Choroid plexus epithelial cell (primary cell): ENCODE measurements around the gene PMVK.

Experiments used
- DNase-seq: peaks from one replicate; pipeline ENCODE4 v3.0.0-alpha.2; 2010; ENCODE audit warnings: low read depth
- H3K4me3 ChIP-seq: 2 replicates; pipeline ENCODE4 v1.5.1; 2011; ENCODE audit warnings: low read depth, mild to moderate bottlenecking, control low read depth, low read length, moderate library complexity
- CTCF ChIP-seq: conservative IDR thresholded peaks from 2 replicates; pipeline ENCODE4 v1.5.1; 2011; ENCODE audit warnings: low read depth, mild to moderate bottlenecking, control low read depth, inconsistent platforms, low read length, moderate library complexity

PMVK gene

DNA sequence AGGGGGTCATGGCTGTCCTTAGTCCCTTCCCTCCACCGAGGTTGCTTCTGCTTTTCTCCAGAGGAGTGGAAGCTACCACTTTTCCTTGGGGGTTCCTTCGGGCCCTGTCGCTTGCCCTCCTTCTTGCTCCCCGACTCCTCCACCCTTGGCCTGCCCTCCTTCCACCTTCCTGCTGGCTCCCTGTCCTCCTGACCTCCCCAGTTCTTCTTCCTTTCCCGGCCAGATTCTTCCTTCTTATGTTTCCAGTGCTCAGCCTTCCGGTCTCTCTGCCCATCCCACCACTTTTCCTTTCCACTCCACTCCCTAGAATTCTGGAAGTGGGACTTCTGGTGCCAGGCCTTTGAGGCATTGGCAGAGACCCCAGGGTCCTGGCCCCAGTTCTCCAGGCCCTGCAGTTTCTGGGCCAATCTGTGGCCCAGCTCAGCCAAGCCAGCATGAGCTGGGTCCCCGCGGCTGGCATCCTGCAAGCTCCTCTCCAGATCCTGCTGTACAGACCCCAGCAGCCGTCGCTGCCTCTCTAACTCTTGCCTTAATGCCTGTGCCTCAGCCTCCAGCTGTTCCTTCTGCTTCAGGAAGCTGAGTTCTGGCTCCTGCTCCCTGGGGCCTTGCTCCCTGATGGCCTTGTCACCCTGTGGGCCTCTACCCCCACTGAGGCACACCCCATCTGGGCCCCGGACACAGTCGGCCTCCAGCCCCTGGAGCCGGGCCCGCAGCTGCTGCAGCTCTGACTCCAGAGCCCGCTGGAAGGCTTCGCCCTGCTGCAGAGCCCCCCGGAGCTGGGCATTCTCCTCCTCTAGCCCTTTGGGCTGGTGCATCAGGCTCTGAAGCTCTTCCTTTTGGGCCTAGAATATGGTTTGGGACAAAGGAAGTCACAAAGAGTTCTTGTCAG is 9.7 kb upstream of the PMVK start:
- no peak for TF ChIP-seq CTCF
- no peak overlapping the region for H3K4me3 ChIP-seq
- DNase-seq, result no peak

GRCh38 chr1:154945160-154945961 is 8.8 kb upstream of the PMVK start:
- DNase-seq, result no peak
- H3K4me3 ChIP-seq, result no peak overlapping the region

GRCh38 chr1:154944401-154945159 is 8.1 kb upstream of the PMVK start:
- H3K4me3 ChIP-seq, result no peak overlapping the region
- no peak for DNase-seq
- TF ChIP-seq CTCF, result no peak

More at GRCh38 chr1:154945160-154945961, 8.8 kb upstream of the PMVK start:
- TF ChIP-seq CTCF, result no peak

GRCh38 chr1:154943649-154944400 is 7.3 kb upstream of the PMVK start:
- peak; percentile 87 for TF ChIP-seq CTCF
- H3K4me3 ChIP-seq, result no peak overlapping the region
- DNase-seq, result peak; percentile 48

GRCh38 chr1:154941333-154942013 is 5.0 kb upstream of the PMVK start:
- H3K4me3 ChIP-seq, result no peak overlapping the region
- TF ChIP-seq CTCF, result no peak
- DNase-seq, result no peak
